Eye (tissue), 1 donor: Measurements from ENCODE around the gene C6orf141.

ENCODE experiments used
- DNase-seq: peaks from one replicate; pipeline ENCODE4 v3.0.0-alpha.2; 2015

Gene C6orf141

DNA sequence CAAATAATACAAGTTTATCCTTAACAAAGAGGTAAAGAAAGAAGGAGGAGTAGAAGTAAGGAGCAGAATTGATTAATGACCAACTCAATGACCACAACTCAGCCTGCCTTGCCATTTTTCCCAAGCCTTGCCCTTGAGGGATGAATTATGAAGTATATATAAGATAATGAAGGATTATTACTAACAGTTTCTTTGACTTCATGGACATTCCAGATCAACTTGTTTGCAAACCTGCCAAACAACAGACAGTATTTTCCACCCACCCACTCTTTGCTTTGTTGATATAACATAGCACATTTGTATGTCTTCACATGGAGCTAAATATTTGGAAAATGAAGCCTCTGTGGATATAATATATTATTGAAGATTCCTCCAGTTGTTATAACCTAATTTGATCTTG is 9.9 kb upstream of the C6orf141 start:
- no peak for DNase-seq

GRCh38 chr6:49541210-49541724 is 9.2 kb upstream of the C6orf141 start:
- no peak for DNase-seq

GRCh38 chr6:49541936-49542335 is 8.5 kb upstream of the C6orf141 start:
- DNase-seq = no peak

DNA sequence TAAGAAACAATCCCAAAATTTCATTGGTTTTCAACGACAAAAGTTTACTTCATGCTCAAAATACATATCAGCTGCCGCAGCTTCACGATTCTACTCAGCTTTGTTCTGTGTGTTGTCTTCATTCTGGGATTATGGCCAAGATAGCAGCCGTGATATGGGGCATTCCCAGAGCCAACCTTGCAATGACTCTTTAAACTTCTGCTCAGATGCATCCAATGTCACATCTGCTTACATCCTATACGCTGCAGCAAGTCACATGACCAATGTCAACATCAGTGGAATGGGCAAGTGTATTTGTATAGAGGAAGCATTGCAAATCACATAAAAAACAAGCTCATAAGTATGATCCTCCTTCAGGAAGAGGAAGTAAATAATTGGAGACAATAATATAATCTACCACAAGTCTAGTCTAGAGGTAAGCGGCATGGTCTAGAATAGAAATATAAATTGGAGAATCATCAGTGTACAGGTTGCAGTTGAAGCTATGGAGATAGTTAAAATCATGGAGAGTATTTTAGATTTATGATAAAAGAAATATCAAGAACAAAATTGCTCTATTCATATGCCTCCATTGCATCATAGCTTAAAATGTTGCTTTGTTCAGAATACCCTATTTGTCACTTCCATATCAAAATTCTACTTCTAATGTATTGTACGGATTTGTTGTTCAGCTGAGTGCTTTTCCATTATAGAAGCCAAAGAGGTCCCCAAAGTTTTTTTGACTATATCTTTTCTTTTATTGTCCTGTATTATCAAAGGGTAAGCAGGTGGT is 7.2 kb upstream of the C6orf141 start:
- no peak for DNase-seq

DNA sequence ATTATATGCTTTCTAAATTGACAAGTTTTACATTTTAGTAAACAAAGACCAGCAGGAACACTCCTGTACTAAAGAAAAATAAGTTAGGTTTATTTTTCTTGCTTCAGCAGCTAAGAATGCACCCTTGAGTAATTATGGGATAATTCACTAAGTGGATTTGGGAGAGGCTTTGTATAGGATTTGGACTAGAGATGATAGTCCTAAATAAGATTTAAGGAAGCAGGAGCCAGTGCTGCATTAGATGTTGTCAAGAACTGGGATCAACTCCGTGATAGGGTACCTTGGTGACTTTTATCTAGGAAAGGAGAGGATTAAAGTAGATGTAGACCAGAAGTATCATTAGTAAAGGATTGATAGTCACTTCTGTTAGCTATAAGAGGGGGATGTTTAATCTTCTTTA is 4.1 kb upstream of the C6orf141 start:
- no peak for DNase-seq

- DNase-seq = no peak
Observed at GRCh38 chr6:49548613-49549304, 1.7 kb upstream of the C6orf141 start.

- DNase-seq = no peak
Observed at GRCh38 chr6:49549691-49550491, 577 bp upstream of the C6orf141 start.

GRCh38 chr6:49551078-49551865 is 804 bp downstream of the C6orf141 start:
- peak; percentile 67 for DNase-seq

DNA sequence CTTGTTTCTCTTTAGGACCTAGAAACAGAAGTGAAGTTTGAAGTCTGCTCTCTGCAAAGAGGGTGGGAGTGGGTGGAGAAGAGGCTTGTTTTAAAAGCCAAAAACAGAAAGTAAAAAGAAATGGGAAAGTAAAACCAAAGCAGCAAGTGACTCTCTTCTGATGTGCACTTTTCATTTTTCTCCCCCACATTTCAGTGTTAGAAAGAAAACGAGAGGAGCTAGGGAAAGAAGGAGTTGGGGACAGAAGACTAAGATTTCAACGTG is 1.3 kb downstream of the C6orf141 start:
- no peak for DNase-seq

DNA sequence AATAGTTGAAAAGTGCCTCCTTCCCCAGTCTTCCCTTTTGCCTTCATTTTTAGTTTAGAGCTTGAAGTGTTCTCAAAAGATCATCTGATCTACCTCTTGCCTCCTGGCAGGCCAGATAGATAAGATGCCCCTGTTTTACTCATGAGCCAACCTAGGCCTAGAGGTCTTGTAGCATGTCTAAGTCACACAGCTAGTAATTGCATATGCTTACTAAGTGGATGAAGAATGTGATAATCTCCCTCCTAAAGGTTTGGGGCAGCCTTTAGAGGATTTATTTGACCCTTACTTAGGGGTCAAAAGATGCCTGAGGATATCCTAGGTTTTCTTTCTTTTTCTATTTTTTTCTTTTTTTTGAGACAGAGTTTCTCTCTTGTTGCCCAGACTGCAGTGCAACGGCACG is 2.1 kb downstream of the C6orf141 start:
- DNase-seq = no peak

- DNase-seq = no peak
Observed at GRCh38 chr6:49553384-49553783, 2.9 kb downstream of the C6orf141 start.

GRCh38 chr6:49555951-49556350 is 5.5 kb downstream of the C6orf141 start:
- no peak for DNase-seq

DNA sequence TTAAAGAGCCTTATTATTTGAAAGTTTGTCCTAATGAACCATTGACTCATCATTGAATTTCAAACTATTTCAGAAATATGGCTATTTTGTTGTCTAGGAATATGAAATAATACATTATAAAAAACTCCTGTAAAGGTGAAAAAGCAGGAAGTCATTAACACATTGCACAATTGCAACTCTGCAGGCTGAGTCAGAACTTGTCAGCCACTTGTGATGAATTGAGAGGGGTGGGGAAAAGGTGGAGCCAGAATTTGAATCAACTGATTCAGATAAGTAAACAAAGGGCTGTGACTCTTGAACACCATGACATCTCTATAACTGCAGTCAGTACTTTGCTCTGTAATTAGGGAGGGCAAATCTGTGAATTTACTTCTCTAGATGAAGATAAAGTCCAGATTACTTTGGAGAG is 6.0 kb downstream of the C6orf141 start:
- no peak for DNase-seq

DNA sequence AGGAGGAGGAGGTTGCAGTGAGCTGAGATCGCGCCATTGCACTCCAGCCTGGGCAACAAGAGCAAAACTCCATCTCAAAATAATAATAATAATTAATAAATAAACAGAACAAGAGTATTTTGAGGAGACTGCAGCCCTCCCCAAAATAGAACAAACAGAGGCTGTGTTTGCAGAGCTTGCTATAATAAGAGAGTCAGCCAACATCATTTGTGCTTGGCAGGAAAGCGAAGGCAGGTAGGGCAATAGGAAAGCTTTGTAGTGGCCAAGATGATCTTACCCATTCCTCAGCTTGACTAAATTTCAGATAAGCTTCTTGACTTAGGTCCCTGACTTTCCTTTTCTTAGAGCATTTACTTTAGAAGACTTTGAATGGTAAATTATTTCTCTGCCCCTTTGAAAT is 6.7 kb downstream of the C6orf141 start:
- DNase-seq = no peak

GRCh38 chr6:49558238-49558637 is 7.8 kb downstream of the C6orf141 start:
- DNase-seq = no peak

- peak; percentile 32 for DNase-seq
Observed at GRCh38 chr6:49563006-49563886, 12.8 kb downstream of the C6orf141 start.

GRCh38 chr6:49564552-49564951 is 14.1 kb downstream of the C6orf141 start:
- no peak for DNase-seq

GRCh38 chr6:49565261-49565660 is 14.8 kb downstream of the C6orf141 start:
- no peak for DNase-seq

DNA sequence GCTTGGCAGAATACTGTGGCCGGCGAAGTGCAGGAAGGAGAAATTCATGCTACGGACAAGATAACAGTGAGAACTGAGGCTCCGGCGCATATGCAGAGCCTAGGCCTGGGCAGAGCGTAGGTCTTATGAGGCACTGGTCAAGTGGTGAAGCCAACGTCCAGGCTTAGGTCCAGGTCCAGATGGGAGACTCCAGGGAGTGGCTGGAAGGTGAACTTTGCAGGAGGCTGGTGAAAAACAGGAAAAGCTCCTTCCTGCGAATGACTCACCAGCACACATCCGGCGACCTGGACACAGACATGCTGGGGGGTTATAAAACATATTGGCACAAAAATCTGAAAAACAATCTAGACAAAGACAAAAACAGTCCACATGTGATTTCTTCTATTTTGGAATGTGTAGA is 15.4 kb downstream of the C6orf141 start:
- DNase-seq = no peak

DNA sequence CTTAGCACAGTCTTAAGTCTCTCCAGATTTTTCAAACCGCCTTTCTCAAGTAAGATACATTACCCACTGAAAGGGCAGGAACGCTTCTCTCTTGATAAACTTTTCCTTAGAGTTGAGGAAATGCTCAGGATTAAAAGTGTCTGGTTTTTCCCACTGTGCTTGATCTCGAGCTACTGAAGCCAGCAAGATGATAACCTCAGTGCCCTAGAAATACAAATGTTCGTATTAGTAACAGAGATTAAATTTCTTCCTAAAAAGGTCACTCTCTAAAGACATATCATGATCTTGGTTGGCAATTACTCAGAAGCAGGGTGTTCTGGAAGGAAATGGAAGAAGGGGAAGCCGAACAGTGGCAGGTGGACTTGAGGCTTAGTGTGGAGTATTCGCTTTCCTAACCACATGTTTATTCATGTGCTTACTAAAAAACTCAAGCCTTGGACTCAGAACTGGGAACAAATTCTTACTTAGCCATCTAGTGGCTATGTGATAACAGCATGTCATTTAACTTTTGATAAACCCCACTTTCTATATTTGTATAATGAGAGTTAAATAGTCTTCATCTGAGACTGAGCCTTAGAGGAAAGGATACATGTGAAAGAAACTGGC is 20.1 kb downstream of the C6orf141 start:
- DNase-seq = no peak

GRCh38 chr6:49576618-49577017 is 26.1 kb downstream of the C6orf141 start:
- no peak for DNase-seq
